ENCODE measurements around the gene ALK.

Gene ALK

DNA sequence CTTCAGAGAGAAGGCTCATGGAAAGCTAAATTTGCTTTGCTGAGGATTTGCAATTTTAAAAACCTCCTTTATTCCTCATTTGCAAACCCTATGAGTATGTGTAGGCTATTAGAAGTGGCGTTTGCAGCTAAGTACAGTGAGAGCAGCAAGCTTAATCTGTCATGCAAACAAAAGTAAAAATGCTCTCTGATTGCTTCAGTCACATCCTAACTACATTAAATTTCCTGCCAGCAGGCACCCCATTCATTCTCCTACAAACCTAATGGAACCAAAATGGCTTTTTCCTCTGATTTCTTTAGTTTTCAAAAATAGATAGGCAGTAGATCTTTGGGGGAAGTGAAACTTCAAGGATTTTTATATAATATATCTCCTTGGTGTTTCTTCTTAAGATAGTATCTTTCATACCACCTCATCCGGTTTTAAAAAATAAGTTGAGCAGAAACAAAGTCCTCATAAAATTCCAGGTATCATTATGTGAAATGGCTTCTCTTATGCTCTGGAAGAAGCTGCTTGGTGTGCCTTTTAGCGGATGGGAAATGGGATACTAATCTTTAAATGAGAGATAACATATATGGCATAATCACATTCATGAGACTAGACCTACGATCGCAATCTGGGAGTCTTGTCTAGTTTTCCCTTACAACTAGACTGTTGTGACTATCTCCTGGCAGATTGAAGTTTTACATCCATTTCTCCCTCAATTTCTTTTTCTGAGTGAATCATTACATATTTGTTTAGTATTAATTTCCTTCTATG lies 757.1 kb downstream of the ALK start:
- DNase-seq: no peak

DNA sequence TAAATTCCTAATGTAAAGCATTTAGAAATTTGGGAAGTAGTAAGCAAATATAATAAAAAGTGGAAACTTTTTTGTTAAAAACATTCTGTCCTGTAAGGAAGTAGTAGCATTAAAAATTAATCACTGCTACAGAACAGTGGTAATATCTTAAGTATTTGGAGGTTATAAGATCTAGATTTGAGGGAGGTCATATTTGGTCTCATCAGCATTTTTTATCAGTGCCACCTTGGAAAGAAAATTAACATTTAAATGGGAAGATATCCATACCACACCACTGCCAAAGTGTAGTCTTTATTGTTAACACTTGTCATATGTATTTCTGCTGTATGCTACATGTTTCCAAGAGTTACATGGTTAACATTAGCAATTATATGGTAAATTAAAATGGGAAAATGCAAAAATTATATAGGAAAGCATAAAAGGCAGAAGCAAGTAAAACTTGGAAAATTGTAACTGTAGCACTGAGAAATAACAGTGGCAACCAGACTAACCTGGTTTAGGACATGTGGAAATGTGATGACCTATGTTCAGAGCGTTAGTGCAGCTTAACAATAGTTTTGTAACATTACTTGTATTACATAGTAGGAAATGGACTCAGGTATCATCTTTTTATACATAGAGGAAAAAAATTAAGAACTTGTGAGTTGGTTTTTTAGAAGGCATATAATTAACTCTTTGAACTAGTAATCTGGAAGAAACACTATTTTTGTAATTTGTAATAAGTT lies 759.0 kb downstream of the ALK start:
- no peak for DNase-seq

DNA sequence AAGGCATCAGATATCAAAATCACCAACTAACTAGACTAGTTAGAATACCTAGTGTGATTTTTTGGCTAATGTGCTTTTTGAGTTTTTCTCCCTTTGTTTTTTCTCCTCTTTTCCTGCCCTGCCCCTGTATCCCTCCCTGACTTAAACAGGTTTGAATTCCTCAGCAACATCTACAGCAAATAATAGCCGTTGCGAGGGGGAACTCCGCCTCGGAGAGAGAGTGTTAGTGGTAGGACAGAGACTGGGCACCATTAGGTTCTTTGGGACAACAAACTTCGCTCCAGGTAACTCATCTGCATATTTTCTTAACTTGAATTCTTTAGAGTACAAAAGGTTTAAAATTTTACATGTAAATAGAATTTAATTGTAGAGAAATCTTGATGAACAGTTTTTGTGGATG lies 761.2 kb downstream of the ALK start:
- no peak for DNase-seq

DNA sequence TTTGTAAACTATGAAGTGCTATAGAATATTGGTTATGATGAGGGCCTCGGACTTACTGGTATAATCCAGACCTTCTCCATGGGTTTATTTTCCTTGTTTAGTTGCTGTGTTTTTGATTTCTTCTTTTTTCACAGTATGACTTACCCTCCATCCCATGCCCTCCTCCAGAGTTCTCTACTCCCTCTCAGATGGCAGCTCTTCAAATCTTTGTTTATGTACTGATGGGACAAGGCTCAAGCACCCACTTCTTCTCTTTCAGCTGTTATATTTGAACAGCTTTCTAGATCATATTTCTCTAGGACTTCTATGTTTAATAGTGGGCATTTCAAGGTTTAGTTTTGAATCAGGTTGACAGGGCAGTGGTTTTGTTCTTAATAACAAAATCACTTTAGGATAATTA lies 762.3 kb downstream of the ALK start:
- DNase-seq: no peak

DNA sequence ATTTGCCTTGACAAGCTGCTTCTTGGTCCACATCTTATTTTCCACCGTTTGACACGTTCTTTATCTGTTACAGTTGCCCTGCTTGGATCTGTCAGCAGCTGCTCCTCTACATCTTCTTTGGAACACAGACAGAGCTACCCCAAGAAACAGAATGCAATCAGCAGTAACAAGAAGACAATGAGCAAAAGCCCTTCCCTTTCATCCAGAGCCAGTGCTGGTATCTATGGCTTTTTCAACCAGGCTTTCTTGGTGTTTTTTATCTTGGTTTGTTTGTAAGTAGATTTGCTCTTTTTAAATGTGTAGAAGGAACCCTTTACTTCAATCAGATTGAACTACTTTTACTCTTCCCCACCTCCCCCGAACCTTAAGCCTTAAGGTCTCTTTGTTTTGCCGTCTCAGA lies 764.3 kb downstream of the ALK start:
- DNase-seq: no peak

DNA sequence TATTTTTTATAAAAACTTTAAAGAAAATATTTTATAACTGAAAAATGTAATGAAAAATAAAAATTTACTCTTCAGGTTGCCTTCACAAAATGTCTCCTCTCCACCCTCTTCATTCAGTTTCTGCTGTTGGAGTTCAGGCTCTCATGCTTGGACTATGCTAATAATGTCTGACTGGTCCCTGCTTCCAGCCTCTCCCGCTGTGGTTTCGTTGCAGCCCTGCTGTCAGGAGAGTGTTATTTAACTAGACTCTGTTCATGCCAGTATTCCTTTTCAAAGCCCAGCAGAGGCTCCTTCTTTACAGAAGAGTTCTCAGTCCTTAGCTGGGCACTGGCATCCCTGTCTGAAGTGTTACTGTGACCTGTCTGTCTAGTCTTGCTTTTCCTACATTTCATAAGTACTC lies 765.8 kb downstream of the ALK start:
- DNase-seq: no peak

DNA sequence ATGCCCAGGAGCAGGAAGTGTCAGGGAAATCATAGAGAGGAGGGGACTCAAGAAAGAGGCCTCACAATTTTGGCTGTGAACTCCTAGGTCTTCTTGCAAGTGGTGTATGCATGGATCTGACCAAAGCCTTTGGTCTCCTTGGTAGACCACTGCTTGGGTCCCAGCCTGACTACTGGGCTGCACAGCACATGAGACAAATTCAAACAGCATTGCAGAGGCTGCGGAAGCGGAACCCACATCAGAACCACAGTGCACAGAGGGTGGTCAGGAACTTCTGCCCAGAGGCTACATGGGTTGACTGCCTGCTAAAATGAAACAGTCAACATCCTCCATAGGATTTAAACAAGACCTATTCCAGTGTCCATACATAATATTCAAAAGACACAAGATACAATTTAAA lies 766.8 kb downstream of the ALK start:
- DNase-seq: no peak

DNA sequence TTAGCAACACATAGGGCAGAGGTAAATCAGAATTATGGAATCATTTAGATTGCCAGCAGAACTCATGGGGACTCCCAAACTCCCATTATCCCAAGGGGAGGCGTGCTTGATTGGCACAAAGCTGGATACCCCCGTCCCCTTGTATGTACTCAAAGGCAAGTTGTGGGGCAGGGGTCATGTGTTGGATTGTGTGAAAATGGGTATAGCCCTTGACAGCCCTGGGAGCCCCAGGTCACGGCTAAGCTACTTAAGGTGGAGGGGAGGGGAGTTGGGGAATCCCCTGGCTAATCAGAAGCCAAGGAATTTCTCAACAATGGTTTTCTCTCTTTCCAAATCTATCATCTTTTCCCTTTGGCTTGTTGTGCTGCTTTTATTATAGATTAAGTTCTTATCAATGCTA lies 773.4 kb downstream of the ALK start:
- no peak for DNase-seq

DNA sequence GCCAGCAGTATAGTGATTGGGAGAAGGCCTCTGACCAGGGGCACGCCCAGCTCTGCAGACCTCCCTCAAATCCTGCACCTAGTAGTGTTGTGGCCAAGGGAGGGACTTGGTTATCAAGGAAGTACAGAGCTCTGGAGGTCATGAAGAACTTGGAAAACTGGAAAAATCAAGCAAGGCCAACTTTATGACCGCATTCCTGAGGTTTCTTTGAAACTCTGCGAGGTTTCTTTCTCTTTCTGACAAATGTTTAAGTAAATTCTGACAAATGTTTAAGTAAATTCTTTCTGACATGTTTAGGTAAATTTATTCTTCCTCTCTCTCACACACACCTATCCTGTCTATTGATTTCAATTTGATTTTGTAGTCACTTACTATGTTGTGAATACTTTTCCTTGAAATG lies 775.2 kb downstream of the ALK start:
- no peak for DNase-seq

DNA sequence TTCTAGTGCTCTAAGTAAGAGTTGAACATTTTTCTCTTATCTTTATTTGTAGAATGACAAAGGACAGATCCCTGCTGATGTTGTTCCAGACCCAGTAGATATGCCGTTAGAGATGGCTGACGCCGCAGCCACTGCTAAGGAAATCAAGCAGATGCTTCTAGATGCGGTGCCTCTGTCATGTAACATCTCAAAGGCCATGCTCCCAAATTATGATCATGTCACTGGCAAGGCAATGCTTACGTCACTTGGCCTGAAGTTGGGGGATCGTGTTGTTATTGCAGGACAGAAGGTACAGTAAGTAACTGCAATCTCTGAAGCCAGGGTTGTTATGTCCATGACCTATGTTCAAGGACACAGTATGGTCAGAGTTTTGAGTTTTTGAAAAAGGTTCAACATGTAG lies 777.7 kb downstream of the ALK start:
- DNase-seq: no peak

All from NCI-H2171 treated with DMSO at 0.1 percent for 48 hours (cell line).